PC-9 (cell line): ENCODE measurements around the gene PPP1R16B. TPM values are rescaled to one million over a fixed set of nuclear protein-coding genes. Genes with fewer than 3 reads are reported as not detected.

ENCODE experiments used
- BruUV-seq: library from RNA; stranded (reverse); fragments of 400-500 nt; replicated peaks from 2 replicates; lab custom pipeline; 2021; lab: Mats Ljungman, UMichigan
- CTCF ChIA-PET: fragments of 300-600 bp; sonication (Branson Sonifier 250); formaldehyde crosslinking; loops from one replicate; lab custom pipeline; 2022; ENCODE audit warnings: antibody characterized with exemption; lab: Charles Lee
- POLR2A ChIA-PET: fragments of 300-600 bp; sonication (Branson Sonifier 250); formaldehyde crosslinking; loops from one replicate; lab custom pipeline; 2022; ENCODE audit warnings: antibody characterized with exemption; ENCODE audit not compliant: unreplicated experiment; lab: Charles Lee
- DNase-seq, 2 experiments: peaks; one replicate each; pipeline versions ENCODE4 v3.0.0 to v3.0.0-alpha.2; 2015 to 2022; ENCODE audit warnings: mixed read lengths in 1 of 2
- H2AFZ ChIP-seq: fragments of 200-600 bp; sonication (generic); 2 replicates; pipeline ENCODE4 v1.8.1; 2017; ENCODE audit warnings: antibody characterized with exemption
- H3F3A ChIP-seq: fragments of 200-600 bp; sonication (generic); 2 replicates; pipeline ENCODE4 v1.8.1; 2017; ENCODE audit warnings: antibody characterized with exemption, mild to moderate bottlenecking, low read depth; ENCODE audit not compliant: insufficient read depth
- H3K27ac ChIP-seq: fragments of 200-600 bp; sonication (generic); 2 replicates; pipeline ENCODE4 v1.6.1; 2016; ENCODE audit warnings: mixed run types
- H3K27me3 ChIP-seq: fragments of 200-600 bp; sonication (generic); 2 replicates; pipeline ENCODE4 v1.6.1; 2016; ENCODE audit warnings: low read depth, mixed run types; ENCODE audit not compliant: insufficient read depth
- H3K36me3 ChIP-seq: fragments of 200-600 bp; sonication (generic); 2 replicates; pipeline ENCODE4 v1.6.1; 2016; ENCODE audit warnings: low read depth, mixed run types
- H3K4me1 ChIP-seq: fragments of 200-600 bp; sonication (generic); replicated peaks from 2 replicates; pipeline ENCODE4 v1.6.1; 2016; ENCODE audit warnings: mixed run types; ENCODE audit not compliant: insufficient read depth
- H3K4me2 ChIP-seq: fragments of 200-600 bp; sonication (generic); 2 replicates; pipeline ENCODE4 v1.6.1; 2017; ENCODE audit warnings: mixed run types
- H3K4me3 ChIP-seq: fragments of 200-600 bp; sonication (generic); 2 replicates; pipeline ENCODE4 v1.6.1; 2016; ENCODE audit warnings: mixed run types
- H3K79me2 ChIP-seq: fragments of 200-600 bp; sonication (generic); 2 replicates; pipeline ENCODE4 v1.6.1; 2017; ENCODE audit warnings: low read depth, mixed run types
- H3K9me2 ChIP-seq: fragments of 200-600 bp; sonication (generic); 2 replicates; pipeline ENCODE4 v1.8.1; 2017; ENCODE audit warnings: mild to moderate bottlenecking; ENCODE audit not compliant: insufficient read depth
- H3K9me3 ChIP-seq: fragments of 200-600 bp; sonication (generic); 2 replicates; pipeline ENCODE4 v1.8.1; 2016; ENCODE audit warnings: low read depth; ENCODE audit not compliant: insufficient read depth
- H4K20me1 ChIP-seq: fragments of 200-600 bp; sonication (generic); 2 replicates; pipeline ENCODE4 v1.8.1; 2017; ENCODE audit not compliant: insufficient read depth
- CTCF ChIP-seq: fragments of 200-600 bp; sonication (generic); conservative IDR thresholded peaks from 2 replicates; pipeline ENCODE4 v1.6.1; 2017; ENCODE audit warnings: mixed run types, antibody characterized with exemption, mild to moderate bottlenecking, moderate library complexity
- EZH2 ChIP-seq: fragments of 200-600 bp; sonication (generic); IDR thresholded peaks from 2 replicates; pipeline ENCODE4 v1.8.0; 2017; ENCODE audit warnings: antibody characterized with exemption, low read depth
- intact Hi-C: fragments of 100-400 bp; cut with micrococcal nuclease; formaldehyde crosslinking; loops from one replicate; pipeline ENCODE4 v1.10.0; 2022; ENCODE audit not compliant: unreplicated experiment
- total RNA-seq: library from RNA; stranded (reverse); gene quantifications from 2 replicates; pipeline ENCODE4 v1.2.3, GENCODE V29; 2021

Gene PPP1R16B
- total RNA-seq, 1 experiment from 2014 or later: not detected

DNA sequence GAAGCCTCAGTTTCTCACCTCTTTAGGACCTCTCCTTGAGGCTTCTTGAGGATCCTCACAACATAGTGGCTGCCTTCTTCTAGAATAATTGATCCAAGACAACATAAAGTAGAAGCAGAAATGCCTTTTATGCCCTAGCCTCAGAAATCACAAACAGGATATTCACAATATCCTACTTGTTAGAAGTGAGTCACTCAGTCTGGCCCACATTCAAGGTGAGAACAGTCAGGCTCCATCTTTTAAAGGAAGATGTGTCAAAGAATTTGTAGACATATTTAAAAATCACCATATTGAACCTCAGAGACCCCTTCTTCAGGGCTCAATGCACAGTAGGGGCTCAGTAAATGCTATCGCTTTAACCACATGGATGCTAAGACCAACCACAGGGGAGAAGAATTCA is 99.9 kb downstream of the PPP1R16B start:
- Histone ChIP-seq H3K79me2 (no peaks in the 10 kb centered on the region), H3K27ac (no peak overlapping the region), H2AFZ (no peak overlapping the region), H3K9me3 (peaks cover 8% of the 10 kb centered on the region; the same call in 1 of the 2 replicates), H3K4me2 (no peak overlapping the region), H3K9me2 (no peaks in the 10 kb centered on the region), H3K27me3 (peaks cover 67% of the 10 kb centered on the region), H3K36me3 (no peaks in the 10 kb centered on the region), H3F3A (no peaks in the 10 kb centered on the region), H3K4me1 (no peaks in the 10 kb centered on the region), H3K4me3 (no peak overlapping the region), H4K20me1 (no peaks in the 10 kb centered on the region)
- TF ChIP-seq CTCF (no peak), EZH2 (no peak)
- intact Hi-C loops: no loop called here
- no TSS peak for BruUV-seq
- CTCF ChIA-PET: no interaction called here
- peak in 1 of 2 experiments; percentile 22 for DNase-seq
- POLR2A ChIA-PET: interaction anchor here (0.6 kb wide), 1 partner anchor 59 kb away, joined by 7 read pairs; no protein-coding TSS in a partner anchor

GRCh38 chr20:38907918-38908677 is 102.6 kb downstream of the PPP1R16B start:
- DNase-seq: peak in 1 of 2 experiments; percentile 36
- CTCF ChIA-PET: no interaction called here
- Histone ChIP-seq H3F3A (no peaks in the 10 kb centered on the region), H2AFZ (no peak overlapping the region), H3K27ac (no peak overlapping the region), H3K4me2 (no peak overlapping the region), H3K4me1 (no peaks in the 10 kb centered on the region), H4K20me1 (no peaks in the 10 kb centered on the region), H3K4me3 (no peak overlapping the region), H3K9me3 (peaks cover 8% of the 10 kb centered on the region; the same call in 1 of the 2 replicates), H3K36me3 (no peaks in the 10 kb centered on the region), H3K9me2 (no peaks in the 10 kb centered on the region), H3K27me3 (peaks cover 46% of the 10 kb centered on the region), H3K79me2 (no peaks in the 10 kb centered on the region)
- no TSS peak for BruUV-seq
- intact Hi-C loops: no loop called here
- POLR2A ChIA-PET: no interaction called here
- TF ChIP-seq CTCF (no peak), EZH2 (no peak)

DNA sequence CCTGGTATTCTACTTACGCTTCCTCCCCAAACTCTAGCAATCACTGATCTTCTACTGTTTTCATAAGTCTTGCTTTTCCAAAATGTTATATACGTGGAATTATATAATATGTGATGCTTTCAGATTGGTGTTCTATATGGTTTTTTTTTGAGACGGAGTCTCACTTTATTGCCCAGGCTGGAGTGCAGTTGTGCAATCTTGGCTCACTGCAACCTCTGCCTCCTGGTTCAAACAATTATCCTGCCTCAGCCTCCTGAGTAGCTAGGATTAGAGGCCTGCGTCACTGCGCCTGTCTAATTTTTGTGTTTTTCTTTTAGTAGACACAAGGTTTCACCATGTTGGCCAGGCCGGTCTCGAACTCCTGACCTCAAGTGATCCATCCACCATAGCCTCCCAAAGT is 109.9 kb downstream of the PPP1R16B start:
- TF ChIP-seq CTCF (no peak), EZH2 (no peak)
- intact Hi-C loops: no loop called here
- no peaks in the 10 kb centered on the region for H3K4me1 ChIP-seq
- peak in 1 of 2 experiments; percentile 23 for DNase-seq
- H3K27me3 ChIP-seq: peaks cover 55% of the 10 kb centered on the region
- ChIA-PET POLR2A (no interaction called here), CTCF (no interaction called here)
- H3K36me3 ChIP-seq: no peaks in the 10 kb centered on the region
- H3F3A ChIP-seq: no peaks in the 10 kb centered on the region
- no peaks in the 10 kb centered on the region for H3K9me3 ChIP-seq
- no TSS peak for BruUV-seq
- no peaks in the 10 kb centered on the region for H3K79me2 ChIP-seq
- no peak overlapping the region for H3K4me2 ChIP-seq
- H3K27ac ChIP-seq: no peak overlapping the region
- no peak overlapping the region for H2AFZ ChIP-seq
- no peak overlapping the region for H3K4me3 ChIP-seq
- no peaks in the 10 kb centered on the region for H4K20me1 ChIP-seq
- H3K9me2 ChIP-seq: no peaks in the 10 kb centered on the region
